Measurements from ENCODE around the gene ADAMTS3.

Gene ADAMTS3

GRCh38 chr4:72286910-72287309 is 282.1 kb downstream of the ADAMTS3 start:
- TF ChIP-seq CTCF (IDR thresholded peaks at IDR 0.05; ENCODE audit: low read depth, low read length), result no peak
- no peak for DNase-seq (ENCODE audit: low read depth in 2 of 2)

GRCh38 chr4:72286185-72286584 is 282.8 kb downstream of the ADAMTS3 start:
- peak; percentile 6 for TF ChIP-seq CTCF (IDR thresholded peaks at IDR 0.05; ENCODE audit: low read depth, low read length)
- H3K4me3 ChIP-seq (replicated peaks in 1 of 2; ENCODE audit: low read depth in 2 of 2, low read length in 2 of 2), result no peak overlapping the region

More at GRCh38 chr4:72286910-72287309, 282.1 kb downstream of the ADAMTS3 start:
- H3K4me3 ChIP-seq (replicated peaks in 1 of 2; ENCODE audit: low read depth in 2 of 2, low read length in 2 of 2), result no peak overlapping the region

GRCh38 chr4:72283357-72283756 is 285.7 kb downstream of the ADAMTS3 start:
- no peak overlapping the region for H3K4me3 ChIP-seq (replicated peaks in 1 of 2; ENCODE audit: low read depth in 2 of 2, low read length in 2 of 2)
- no peak for TF ChIP-seq CTCF (IDR thresholded peaks at IDR 0.05; ENCODE audit: low read depth, low read length)
- no peak for DNase-seq (ENCODE audit: low read depth in 2 of 2)

More at GRCh38 chr4:72286185-72286584, 282.8 kb downstream of the ADAMTS3 start:
- peak; percentile 5 to 52 for DNase-seq (ENCODE audit: low read depth in 2 of 2)

- DNase-seq (ENCODE audit: low read depth in 2 of 2), result no peak
- no peak overlapping the region for H3K4me3 ChIP-seq (replicated peaks in 1 of 2; ENCODE audit: low read depth in 2 of 2, low read length in 2 of 2)
- TF ChIP-seq CTCF (IDR thresholded peaks at IDR 0.05; ENCODE audit: low read depth, low read length), result no peak
These were observed 288.8 kb downstream of the ADAMTS3 start for GRCh38 chr4:72280252-72280651.

GRCh38 chr4:72275381-72275780 is 293.6 kb downstream of the ADAMTS3 start:
- no peak for DNase-seq (ENCODE audit: low read depth in 2 of 2)
- no peak overlapping the region for H3K4me3 ChIP-seq (replicated peaks in 1 of 2; ENCODE audit: low read depth in 2 of 2, low read length in 2 of 2)
- no peak for TF ChIP-seq CTCF (IDR thresholded peaks at IDR 0.05; ENCODE audit: low read depth, low read length)

GRCh38 chr4:72274251-72274650 is 294.8 kb downstream of the ADAMTS3 start:
- no peak overlapping the region for H3K4me3 ChIP-seq (replicated peaks in 1 of 2; ENCODE audit: low read depth in 2 of 2, low read length in 2 of 2)
- no peak for TF ChIP-seq CTCF (IDR thresholded peaks at IDR 0.05; ENCODE audit: low read depth, low read length)
- DNase-seq (ENCODE audit: low read depth in 2 of 2), result no peak

- no peak overlapping the region for H3K4me3 ChIP-seq (replicated peaks in 1 of 2; ENCODE audit: low read depth in 2 of 2, low read length in 2 of 2)
- no peak for DNase-seq (ENCODE audit: low read depth in 2 of 2)
- no peak for TF ChIP-seq CTCF (IDR thresholded peaks at IDR 0.05; ENCODE audit: low read depth, low read length)
These were observed 313.8 kb downstream of the ADAMTS3 start for GRCh38 chr4:72255269-72255668.
